ENCODE measurements around the gene NFS1. TPM values are rescaled to one million over a fixed set of nuclear protein-coding genes. Genes with fewer than 3 reads are reported as not detected.

NFS1 gene
- total RNA-seq, 2 donors from 2014 or later = 17.0 to 30.9 TPM

- Mint-ChIP-seq H3K36me3 (ENCODE audit: low read depth) (peaks cover 75% of the 10 kb centered on the region), H3K4me1 (peaks cover 23% of the 10 kb centered on the region), H3K9me3 (no peaks in the 10 kb centered on the region), H3K4me3 (peak overlapping the region; percentile 20), H3K27ac (peak overlapping the region; percentile 2), H3K27me3 (ENCODE audit: insufficient read depth) (no peaks in the 10 kb centered on the region)
- Histone ChIP-seq H3K36me3 (ENCODE audit: control insufficient read depth, insufficient read depth, low read length) (peaks cover 98% of the 10 kb centered on the region), H3K9ac (ENCODE audit: extremely low read depth, low read length, poor library complexity, severe bottlenecking) (no peak overlapping the region), H3K4me1 (ENCODE audit: control insufficient read depth, insufficient read depth, low read length) (no peaks in the 10 kb centered on the region), H3K4me3 (ENCODE audit: low read length) (peak overlapping the region; percentile 64), H3K27ac (ENCODE audit: low read depth, low read length) (no peak overlapping the region), H3K9me3 (ENCODE audit: control insufficient read depth, low read length) (no peaks in the 10 kb centered on the region), H3K27me3 (ENCODE audit: control insufficient read depth, insufficient read depth, low read length, poor library complexity, severe bottlenecking) (no peaks in the 10 kb centered on the region)
- DNase-seq = no peak
- TF ChIP-seq, protein P1, sequence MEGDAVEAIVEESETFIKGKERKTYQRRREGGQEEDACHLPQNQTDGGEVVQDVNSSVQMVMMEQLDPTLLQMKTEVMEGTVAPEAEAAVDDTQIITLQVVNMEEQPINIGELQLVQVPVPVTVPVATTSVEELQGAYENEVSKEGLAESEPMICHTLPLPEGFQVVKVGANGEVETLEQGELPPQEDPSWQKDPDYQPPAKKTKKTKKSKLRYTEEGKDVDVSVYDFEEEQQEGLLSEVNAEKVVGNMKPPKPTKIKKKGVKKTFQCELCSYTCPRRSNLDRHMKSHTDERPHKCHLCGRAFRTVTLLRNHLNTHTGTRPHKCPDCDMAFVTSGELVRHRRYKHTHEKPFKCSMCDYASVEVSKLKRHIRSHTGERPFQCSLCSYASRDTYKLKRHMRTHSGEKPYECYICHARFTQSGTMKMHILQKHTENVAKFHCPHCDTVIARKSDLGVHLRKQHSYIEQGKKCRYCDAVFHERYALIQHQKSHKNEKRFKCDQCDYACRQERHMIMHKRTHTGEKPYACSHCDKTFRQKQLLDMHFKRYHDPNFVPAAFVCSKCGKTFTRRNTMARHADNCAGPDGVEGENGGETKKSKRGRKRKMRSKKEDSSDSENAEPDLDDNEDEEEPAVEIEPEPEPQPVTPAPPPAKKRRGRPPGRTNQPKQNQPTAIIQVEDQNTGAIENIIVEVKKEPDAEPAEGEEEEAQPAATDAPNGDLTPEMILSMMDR (conservative IDR thresholded peaks at IDR 0.05) = no peak
- WGBS, 2 experiments (ENCODE audit: insufficient coverage in 1 of 2, insufficient read length in 1 of 2) = 94 to 95% methylated on average over 23 to 24 of the region's 24 CpGs
These were observed 32.9 kb upstream of the NFS1 start for GRCh38 chr20:35731862-35732643.

- Histone ChIP-seq H3K27me3 (ENCODE audit: control insufficient read depth, insufficient read depth, low read length, poor library complexity, severe bottlenecking) (no peaks in the 10 kb centered on the region), H3K36me3 (ENCODE audit: control insufficient read depth, insufficient read depth, low read length) (peaks cover 98% of the 10 kb centered on the region), H3K27ac (ENCODE audit: low read depth, low read length) (no peak overlapping the region), H3K4me3 (ENCODE audit: low read length) (peak overlapping the region; percentile 64), H3K9me3 (ENCODE audit: control insufficient read depth, low read length) (no peaks in the 10 kb centered on the region), H3K4me1 (ENCODE audit: control insufficient read depth, insufficient read depth, low read length) (no peaks in the 10 kb centered on the region), H3K9ac (ENCODE audit: extremely low read depth, low read length, poor library complexity, severe bottlenecking) (no peak overlapping the region)
- H3K27ac Mint-ChIP-seq = no peak overlapping the region
- H3K4me3 Mint-ChIP-seq = peak overlapping the region; percentile 20
- no peaks in the 10 kb centered on the region for H3K9me3 Mint-ChIP-seq
- peaks cover 23% of the 10 kb centered on the region for H3K4me1 Mint-ChIP-seq
- no peaks in the 10 kb centered on the region for H3K27me3 Mint-ChIP-seq (ENCODE audit: insufficient read depth)
- peaks cover 79% of the 10 kb centered on the region for H3K36me3 Mint-ChIP-seq (ENCODE audit: low read depth)
- no peak for DNase-seq
- WGBS, 2 experiments (ENCODE audit: insufficient coverage in 1 of 2, insufficient read length in 1 of 2) = 86% methylated on average over 2 of the region's 2 CpGs; no CpG with 5 or more reads in 1 of the 2 experiments
- TF ChIP-seq, protein P1 (conservative IDR thresholded peaks at IDR 0.05) = no peak
These were observed 32.3 kb upstream of the NFS1 start for GRCh38 chr20:35731469-35731788.

DNA sequence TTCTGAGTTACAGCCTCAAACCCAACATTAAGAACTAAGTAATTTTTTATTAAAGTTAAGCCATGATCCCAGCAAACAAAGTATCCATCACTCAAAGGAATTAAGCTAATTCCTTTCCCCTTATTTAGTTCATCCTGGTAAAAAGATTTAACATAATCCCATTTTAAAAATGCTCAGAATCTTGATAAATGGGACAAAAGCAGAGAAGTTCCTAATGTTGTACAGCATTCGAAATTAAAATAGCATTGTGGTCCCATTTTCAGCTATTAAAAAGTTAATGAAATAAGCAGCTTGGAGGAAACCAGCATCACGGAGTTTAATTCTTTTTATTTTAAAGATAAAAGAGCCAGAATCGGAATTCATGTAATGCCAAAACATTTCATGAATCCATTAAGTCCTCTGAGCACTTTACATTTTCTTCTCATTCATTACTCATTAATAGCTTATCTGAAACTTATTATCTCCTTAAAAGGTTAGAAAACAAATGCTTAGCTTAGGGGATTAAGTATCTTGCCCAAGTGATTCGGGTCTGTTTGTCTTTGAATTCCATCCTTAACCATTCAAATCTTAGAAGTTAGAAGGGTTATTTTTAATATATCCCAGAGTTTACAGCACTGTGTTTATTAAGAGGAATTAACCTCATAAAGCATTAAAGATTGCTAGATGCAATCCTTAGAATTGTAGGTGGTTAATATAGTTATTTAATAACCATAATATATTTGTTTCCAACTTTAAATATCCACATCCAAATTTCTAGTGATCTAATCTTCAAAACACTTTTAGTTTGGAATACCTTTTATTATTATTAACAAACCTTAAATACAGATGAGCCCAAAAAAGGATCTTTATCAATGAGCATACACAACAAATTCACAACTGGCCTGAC lies 31.7 kb upstream of the NFS1 start:
- TF ChIP-seq, protein P1 (conservative IDR thresholded peaks at IDR 0.05) = no peak
- H3K36me3 ChIP-seq (ENCODE audit: control insufficient read depth, insufficient read depth, low read length) = peaks cover 98% of the 10 kb centered on the region
- H3K9ac ChIP-seq (ENCODE audit: extremely low read depth, low read length, poor library complexity, severe bottlenecking) = no peak overlapping the region
- no peak overlapping the region for H3K27ac Mint-ChIP-seq
- H3K27me3 ChIP-seq (ENCODE audit: control insufficient read depth, insufficient read depth, low read length, poor library complexity, severe bottlenecking) = no peaks in the 10 kb centered on the region
- no peaks in the 10 kb centered on the region for H3K9me3 ChIP-seq (ENCODE audit: control insufficient read depth, low read length)
- H3K4me3 ChIP-seq (ENCODE audit: low read length) = peak overlapping the region; percentile 64
- peaks cover 78% of the 10 kb centered on the region for H3K36me3 Mint-ChIP-seq (ENCODE audit: low read depth)
- peaks cover 19% of the 10 kb centered on the region for H3K4me1 Mint-ChIP-seq
- no peak for DNase-seq
- H3K27ac ChIP-seq (ENCODE audit: low read depth, low read length) = no peak overlapping the region
- no peaks in the 10 kb centered on the region for H3K9me3 Mint-ChIP-seq
- H3K4me3 Mint-ChIP-seq = peak overlapping the region; percentile 9
- 89 to 90% methylated on average over 2 to 3 of the region's 4 CpGs for WGBS, 2 experiments (ENCODE audit: insufficient coverage in 1 of 2, insufficient read length in 1 of 2)
- H3K4me1 ChIP-seq (ENCODE audit: control insufficient read depth, insufficient read depth, low read length) = no peaks in the 10 kb centered on the region
- H3K27me3 Mint-ChIP-seq (ENCODE audit: insufficient read depth) = no peaks in the 10 kb centered on the region

Data from endodermal cell (in vitro differentiated cells).